Right lobe of liver (tissue), 6 donors: Measurements from ENCODE around the gene HMGB2. TPM values are rescaled to one million over a fixed set of nuclear protein-coding genes. Genes with fewer than 3 reads are reported as not detected.

Experiments
- ATAC-seq, 4 donors: fragments of 200-7000 bp; cut with Tn5 transposase; one replicate each; pipeline ENCODE4 v1.9.1; 2020; ENCODE audit warnings: mild to moderate bottlenecking in 4 of 4, moderate library complexity in 4 of 4
- DNase-seq, 3 donors: peaks; one replicate each; pipeline ENCODE4 v3.0.0-alpha.2; 2020
- H3K27ac ChIP-seq, 3 donors: fragments of 200-600 bp; one replicate each; pipeline ENCODE4 v1.8.0; 2022
- H3K27me3 ChIP-seq, 2 donors: fragments of 200-600 bp; one replicate each; pipeline ENCODE4 v1.8.0; 2022
- H3K36me3 ChIP-seq, 4 donors: fragments of 200-600 bp; sonication (generic) in 1 of 4; one replicate each; pipeline versions ENCODE4 v1.5.1 to v1.8.0; 2017 to 2022; ENCODE audit warnings: control low read depth in 1 of 4
- H3K4me1 ChIP-seq, 4 donors: fragments of 200-600 bp; sonication (generic) in 1 of 4; one replicate each; pipeline versions ENCODE4 v1.5.1 to v1.8.0; 2017 to 2022; ENCODE audit warnings: control low read depth in 1 of 4
- H3K4me3 ChIP-seq, 3 donors: fragments of 200-600 bp; one replicate each; pipeline ENCODE4 v1.8.0; 2022
- H3K9me3 ChIP-seq, 4 donors: fragments of 200-600 bp; sonication (generic) in 1 of 4; one replicate each; pipeline versions ENCODE4 v1.5.1 to v1.8.0; 2017 to 2022; ENCODE audit warnings: control low read depth in 1 of 4
- CTCF ChIP-seq, 4 donors: fragments of 200-600 bp in 3 of 4; fragments of 450-650 bp in 1 of 4; IDR thresholded peaks; one replicate each; pipeline versions ENCODE4 v1.5.1 to v1.8.0; 2016 to 2022; ENCODE audit warnings: antibody characterized with exemption in 4 of 4, mild to moderate bottlenecking in 2 of 4
- POLR2A ChIP-seq: fragments of 450-650 bp; IDR thresholded peaks from one replicate; pipeline ENCODE4 v1.6.1; 2017; ENCODE audit warnings: antibody characterized with exemption, mild to moderate bottlenecking
- WGBS: methylation state at CpG from one replicate; pipeline ENCODE4 v1.1.6; 2018; ENCODE audit warnings: low coverage, low lambda C conversion rate; ENCODE audit not compliant: insufficient coverage; ENCODE audit errors: missing lambda C conversion rate; 5-methylcytosine and 5-hydroxymethylcytosine counted together
- intact Hi-C, 2 donors: fragments of 100-400 bp; cut with DNase I; formaldehyde crosslinking; loops; one replicate each; pipeline versions ENCODE4 v1.11.2 to v1.14.1; 2022
- total RNA-seq, 6 experiments: library from RNA; depleted of rRNA in 2 of 6; stranded (reverse); fragments of >200 nt in 2 of 6; fragmentation: NEBNext Ultra II Directional in 3 of 6; extraction: Animal tissue kit (Norgen Biotek cat#: 25700) in 3 of 6; gene quantifications; one replicate each; pipeline versions ENCODE4 v1.1.0 to v1.2.4, GENCODE V29; 2016 to 2023
- donor health status: DM: no; HTN: yes; CAD: no.
- donor health status: DM: no; HTN: no; CAD: no.
- donor health status: DM: no; HTN: no; CAD: no.
- donor health status: DM: no; HTN: yes; CAD: no.
- donor health status: DM: no; HTN: yes; CAD: no.

HMGB2 gene
- total RNA-seq, 6 experiments from 2014 or later: 6.1 to 13.5 (median 9.2) TPM

- TF ChIP-seq CTCF (IDR thresholded peaks at IDR 0.05) (peak; percentile 42 to 66 (median 53)), POLR2A (no peak)
- Histone ChIP-seq H3K9me3 (no peaks in the 10 kb centered on the region), H3K4me1 (no peaks in the 10 kb centered on the region), H3K27me3 (no peaks in the 10 kb centered on the region), H3K36me3 (no peaks in the 10 kb centered on the region), H3K27ac (no peak overlapping the region), H3K4me3 (no peak overlapping the region)
- 35% methylated on average over 5 of the region's 5 CpGs for WGBS
- intact Hi-C loops: no loop called here
- DNase-seq: no peak
- peak in 2 of 4 donors; percentile 30 to 46 for ATAC-seq
Measured at GRCh38 chr4:173301518-173302201, 32.5 kb downstream of the HMGB2 start.

GRCh38 chr4:173294444-173294843 is 39.7 kb downstream of the HMGB2 start:
- TF ChIP-seq POLR2A (no peak), CTCF (IDR thresholded peaks at IDR 0.05) (no peak)
- intact Hi-C loops: no loop called here
- Histone ChIP-seq H3K9me3 (no peaks in the 10 kb centered on the region), H3K4me1 (no peaks in the 10 kb centered on the region), H3K27me3 (no peaks in the 10 kb centered on the region), H3K4me3 (no peak overlapping the region), H3K27ac (no peak overlapping the region), H3K36me3 (no peaks in the 10 kb centered on the region)
- DNase-seq (no peak), ATAC-seq (no peak)
- 71% methylated on average over 1 of the region's 1 CpG for WGBS

- intact Hi-C loops: no loop called here
- Histone ChIP-seq H3K4me3 (no peak overlapping the region), H3K9me3 (no peaks in the 10 kb centered on the region), H3K27me3 (no peaks in the 10 kb centered on the region), H3K36me3 (no peaks in the 10 kb centered on the region), H3K4me1 (no peaks in the 10 kb centered on the region), H3K27ac (no peak overlapping the region)
- ATAC-seq (no peak), DNase-seq (no peak)
- 62% methylated on average over 6 of the region's 7 CpGs for WGBS
- no peak for TF ChIP-seq CTCF (IDR thresholded peaks at IDR 0.05)
- TF ChIP-seq POLR2A: no peak
Measured at GRCh38 chr4:173293663-173294062, 40.5 kb downstream of the HMGB2 start.

GRCh38 chr4:173291899-173292298 is 42.3 kb downstream of the HMGB2 start:
- TF ChIP-seq CTCF (IDR thresholded peaks at IDR 0.05) (no peak), POLR2A (no peak)

More at GRCh38 chr4:173291899-173292298, 42.3 kb downstream of the HMGB2 start:
- WGBS: 75% methylated on average over 5 of the region's 5 CpGs
- Histone ChIP-seq H3K36me3 (no peaks in the 10 kb centered on the region), H3K27ac (no peak overlapping the region), H3K27me3 (no peaks in the 10 kb centered on the region), H3K4me1 (no peaks in the 10 kb centered on the region), H3K4me3 (no peak overlapping the region), H3K9me3 (no peaks in the 10 kb centered on the region)
- ATAC-seq (no peak), DNase-seq (no peak)
- intact Hi-C loops: no loop called here
